Common myeloid progenitor, CD34-positive (primary cell): Measurements from ENCODE around the gene ABO.
"Not testable (repeated sequence)": the region's sequence is repeated elsewhere in the genome, so short reads cannot be mapped to it uniquely, and the experiment has no call there.

Experiments used
- CTCF ChIA-PET: fragments of 350-600 bp; sonication (Branson Sonifier 250); formaldehyde crosslinking; loops from one replicate; lab custom pipeline; 2021; ENCODE audit warnings: antibody characterized with exemption; lab: Charles Lee
- POLR2A ChIA-PET: fragments of 350-600 bp; sonication (Branson Sonifier 250); formaldehyde crosslinking; loops from one replicate; lab custom pipeline; 2021; ENCODE audit warnings: antibody characterized with exemption; lab: Charles Lee
- DNase-seq, 3 donors: peaks; one replicate each; pipeline versions ENCODE4 v3.0.0 to v3.0.0-alpha.2; 2013
- H3K27ac ChIP-seq, 2 experiments: 1 replicate in 1 of 2; 2 replicates in 1 of 2; pipeline ENCODE4 v1.7.0; 2013; ENCODE audit warnings: inconsistent platforms in 2 of 2, low read length in 2 of 2, mild to moderate bottlenecking in 2 of 2, low read depth in 1 of 2, moderate library complexity in 1 of 2; ENCODE audit not compliant: severe bottlenecking in 2 of 2, insufficient read depth in 1 of 2, poor library complexity in 1 of 2
- H3K27me3 ChIP-seq, 5 experiments: replicated peaks in 2 of 5; 1 replicate in 3 of 5; 2 replicates in 2 of 5; pipeline versions ENCODE4 v1.6.1 to v1.7.0; 2013; ENCODE audit warnings: low read length in 4 of 5, mild to moderate bottlenecking in 2 of 5, moderate library complexity in 2 of 5, inconsistent platforms in 1 of 5; ENCODE audit not compliant: insufficient read depth in 5 of 5, control insufficient read depth in 4 of 5
- H3K36me3 ChIP-seq, 4 experiments: 1 replicate in 2 of 4; 2 replicates in 2 of 4; pipeline versions ENCODE4 v1.6.1 to v1.7.0; 2013; ENCODE audit warnings: low read length in 3 of 4, control low read depth in 1 of 4, mild to moderate bottlenecking in 1 of 4; ENCODE audit not compliant: control insufficient read depth in 4 of 4, insufficient read depth in 4 of 4
- H3K4me1 ChIP-seq, 4 experiments: 1 replicate in 3 of 4; 2 replicates in 1 of 4; pipeline versions ENCODE4 v1.6.1 to v1.7.1; 2013; ENCODE audit warnings: low read length in 3 of 4, mild to moderate bottlenecking in 3 of 4, control low read depth in 1 of 4, inconsistent platforms in 1 of 4, moderate library complexity in 1 of 4; ENCODE audit not compliant: control insufficient read depth in 4 of 4, insufficient read depth in 4 of 4; ENCODE audit errors: control extremely low read depth in 1 of 4
- H3K4me3 ChIP-seq, 7 experiments: 1 replicate in 4 of 7; 2 replicates in 3 of 7; pipeline versions ENCODE4 v1.5.1 to v1.7.0; 2013; ENCODE audit warnings: mild to moderate bottlenecking in 7 of 7, low read length in 6 of 7, moderate library complexity in 6 of 7, inconsistent platforms in 2 of 7, low read depth in 2 of 7, control low read depth in 1 of 7; ENCODE audit not compliant: insufficient read depth in 4 of 7, control insufficient read depth in 1 of 7; ENCODE audit errors: extremely low read depth in 1 of 7
- H3K9me3 ChIP-seq, 5 experiments: 1 replicate in 4 of 5; 2 replicates in 1 of 5; pipeline versions ENCODE4 v1.6.1 to v1.7.1; 2013; ENCODE audit warnings: low read length in 4 of 5, mild to moderate bottlenecking in 2 of 5, inconsistent platforms in 1 of 5, low read depth in 1 of 5, moderate library complexity in 1 of 5; ENCODE audit not compliant: control insufficient read depth in 4 of 5, insufficient read depth in 2 of 5; ENCODE audit errors: control extremely low read depth in 1 of 5
- WGBS: methylation state at CpG from one replicate; pipeline ENCODE4 v1.1.5; 2013; ENCODE audit not compliant: insufficient coverage; 5-methylcytosine and 5-hydroxymethylcytosine counted together

ABO gene

DNA sequence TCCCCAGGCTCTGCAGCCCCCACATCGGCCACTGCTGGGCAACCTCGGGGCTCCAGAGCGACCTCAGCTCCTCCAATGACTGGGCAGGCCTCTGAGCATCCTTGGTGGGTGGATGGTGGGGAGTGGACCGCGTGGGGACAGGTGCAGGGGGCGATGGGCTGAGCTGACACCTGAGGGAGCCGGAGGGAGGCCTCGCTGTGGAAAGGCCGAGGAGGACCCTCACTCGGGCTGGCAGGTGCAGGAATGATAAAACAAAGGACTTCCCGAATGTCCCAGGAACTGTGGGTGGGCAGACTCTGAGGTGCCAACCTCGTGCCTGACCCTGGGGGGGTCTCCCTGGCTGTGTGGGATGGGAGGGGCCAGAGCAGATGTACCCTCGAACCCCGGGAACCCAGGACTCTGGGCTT is 69.5 kb downstream of the ABO start:
- H3K36me3 ChIP-seq, H3K9me3 ChIP-seq, H3K27ac ChIP-seq, H3K4me3 ChIP-seq, H3K27me3 ChIP-seq, POLR2A ChIA-PET, H3K4me1 ChIP-seq, DNase-seq: not testable (repeated sequence)
- CTCF ChIA-PET, result interaction anchor here (1.1 to 1.3 kb wide), 2 partner anchors 18 to 34 kb away, joined by 4 to 5 read pairs; no protein-coding TSS in a partner anchor
- WGBS, result 91% methylated on average over 10 of the region's 14 CpGs
